ENCODE measurements around the gene REX1BD. TPM values are rescaled to one million over a fixed set of nuclear protein-coding genes. Genes with fewer than 3 reads are reported as not detected.

Gene REX1BD
- total RNA-seq, 1 experiment from 2014 or later: 72.3 TPM

DNA sequence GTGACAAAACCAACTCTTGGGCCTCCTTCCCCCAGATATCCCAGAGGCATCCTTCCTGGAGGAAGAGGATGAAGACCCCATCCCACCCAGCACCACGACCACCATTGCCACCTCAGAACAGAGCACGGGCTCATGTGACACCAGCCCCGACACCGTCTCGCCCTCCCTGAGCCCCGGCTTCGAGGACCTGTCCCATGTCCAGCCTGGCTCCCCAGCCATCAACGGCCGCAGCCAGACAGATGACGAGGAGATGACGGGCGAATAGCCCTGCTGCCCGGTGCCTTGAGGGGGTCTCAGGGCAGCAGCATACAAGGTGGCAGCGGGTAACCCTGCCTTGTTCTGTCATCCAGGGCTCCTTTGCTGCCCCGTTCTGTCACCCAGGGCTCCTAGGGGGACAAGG lies 20.2 kb upstream of the REX1BD start:
- Histone ChIP-seq H3K18ac (ENCODE audit: insufficient read length, low read depth, low read length) (no peak overlapping the region), H2BK12ac (ENCODE audit: insufficient read length, low read depth, low read length) (no peak overlapping the region), H2AFZ (ENCODE audit: low read length) (no peak overlapping the region), H2AK5ac (ENCODE audit: insufficient read length, low read length) (no peak overlapping the region), H4K20me1 (ENCODE audit: control insufficient read depth, insufficient read depth, insufficient read length) (peaks cover 2% of the 10 kb centered on the region), H3K23ac (ENCODE audit: insufficient read length, low read depth, low read length) (no peak overlapping the region), H3K9me3 (ENCODE audit: control insufficient read depth, low read depth, low read length) (no peaks in the 10 kb centered on the region), H2BK15ac (ENCODE audit: low read depth, low read length) (no peak overlapping the region), H3K79me2 (ENCODE audit: insufficient read depth, low read length) (peaks cover 14% of the 10 kb centered on the region), H3K4me2 (ENCODE audit: insufficient read depth, insufficient read length, low read length) (no peak overlapping the region), H4K5ac (ENCODE audit: insufficient read length, low read depth, low read length) (no peak overlapping the region), H3K79me1 (ENCODE audit: insufficient read depth, low read depth, low read length, poor library complexity, severe bottlenecking) (peaks cover 4% of the 10 kb centered on the region), H3K4me1 (ENCODE audit: insufficient read depth, low read length) (peaks cover 8% of the 10 kb centered on the region; the same call in 1 of the 2 replicates), H3K56ac (ENCODE audit: insufficient read length, low read depth, low read length) (no peak overlapping the region), H2BK20ac (ENCODE audit: low read depth, low read length, poor library complexity, severe bottlenecking) (no peak overlapping the region), H2BK120ac (ENCODE audit: low read depth, low read length, poor library complexity, severe bottlenecking) (no peak overlapping the region), H3K27ac (ENCODE audit: insufficient read length, low read depth, low read length) (no peak overlapping the region), H3K27me3 (ENCODE audit: insufficient read depth, low read length) (no peaks in the 10 kb centered on the region), H3K4ac (ENCODE audit: low read depth, low read length) (no peak overlapping the region), H3K9ac (ENCODE audit: extremely low read depth, insufficient read length, low read length) (no peak overlapping the region), H3K14ac (ENCODE audit: insufficient read depth, low read length) (no peak overlapping the region), H4K8ac (replicated peaks; ENCODE audit: insufficient read length, low read depth, low read length) (no peak overlapping the region), H3T11ph (ENCODE audit: low read length) (no peak overlapping the region), H4K91ac (ENCODE audit: insufficient read length, low read depth, low read length) (no peak overlapping the region), H3K23me2 (ENCODE audit: insufficient read length, low read depth, low read length, poor library complexity, severe bottlenecking) (peaks cover 12% of the 10 kb centered on the region), H2BK5ac (ENCODE audit: insufficient read length, low read length) (no peak overlapping the region)
- H3K4me3 Mint-ChIP-seq: no peak overlapping the region
- H3K4me1 Mint-ChIP-seq: peaks cover 11 to 14% of the 10 kb centered on the region in 2 experiments
- no peak overlapping the region for H3K27ac Mint-ChIP-seq
- TF ChIP-seq, protein P1, sequence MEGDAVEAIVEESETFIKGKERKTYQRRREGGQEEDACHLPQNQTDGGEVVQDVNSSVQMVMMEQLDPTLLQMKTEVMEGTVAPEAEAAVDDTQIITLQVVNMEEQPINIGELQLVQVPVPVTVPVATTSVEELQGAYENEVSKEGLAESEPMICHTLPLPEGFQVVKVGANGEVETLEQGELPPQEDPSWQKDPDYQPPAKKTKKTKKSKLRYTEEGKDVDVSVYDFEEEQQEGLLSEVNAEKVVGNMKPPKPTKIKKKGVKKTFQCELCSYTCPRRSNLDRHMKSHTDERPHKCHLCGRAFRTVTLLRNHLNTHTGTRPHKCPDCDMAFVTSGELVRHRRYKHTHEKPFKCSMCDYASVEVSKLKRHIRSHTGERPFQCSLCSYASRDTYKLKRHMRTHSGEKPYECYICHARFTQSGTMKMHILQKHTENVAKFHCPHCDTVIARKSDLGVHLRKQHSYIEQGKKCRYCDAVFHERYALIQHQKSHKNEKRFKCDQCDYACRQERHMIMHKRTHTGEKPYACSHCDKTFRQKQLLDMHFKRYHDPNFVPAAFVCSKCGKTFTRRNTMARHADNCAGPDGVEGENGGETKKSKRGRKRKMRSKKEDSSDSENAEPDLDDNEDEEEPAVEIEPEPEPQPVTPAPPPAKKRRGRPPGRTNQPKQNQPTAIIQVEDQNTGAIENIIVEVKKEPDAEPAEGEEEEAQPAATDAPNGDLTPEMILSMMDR (conservative IDR thresholded peaks at IDR 0.05): no peak
- H3K9me3 Mint-ChIP-seq: no peaks in the 10 kb centered on the region
- H3K36me3 Mint-ChIP-seq (ENCODE audit: insufficient read depth in 1 of 3, low read depth in 3 of 3): peaks cover 44 to 86% (median 72%) of the 10 kb centered on the region in 3 experiments
- no peaks in the 10 kb centered on the region for H3K27me3 Mint-ChIP-seq (ENCODE audit: low read depth)
- DNase-seq: no peak
- WGBS (ENCODE audit: extremely low coverage, insufficient read length, low lambda C conversion rate): no CpG with 5 or more reads among the region's 15 CpGs

Data from H9 (cell line).